Stimulated activated CD8-positive, alpha-beta memory T cell treated with anti-CD3 and anti-CD28 coated beads, Interleukin-7, amount 100 ng/mL, for 48 hours (primary cell): ENCODE results near the gene KLHL18.
A peak's percentile ranks its signal among the peaks of the same experiment; 100 is the strongest.
"Not testable (repeated sequence)": the region's sequence is repeated elsewhere in the genome, so short reads cannot be mapped to it uniquely, and the experiment has no call there.

Experiments
- DNase-seq, 2 donors: peaks; one replicate each; pipeline ENCODE4 v3.0.0-alpha.2; 2020; ENCODE audit warnings: low read depth in 1 of 2; ENCODE audit errors: extremely low read depth in 1 of 2

The KLHL18 gene

GRCh38 chr3:47273564-47273963 lies 9.2 kb upstream of the KLHL18 start:
- DNase-seq, result no peak

GRCh38 chr3:47274652-47275051 lies 8.1 kb upstream of the KLHL18 start:
- DNase-seq, result no peak

- no peak for DNase-seq
Observed at GRCh38 chr3:47276558-47276957, 6.2 kb upstream of the KLHL18 start.

DNA sequence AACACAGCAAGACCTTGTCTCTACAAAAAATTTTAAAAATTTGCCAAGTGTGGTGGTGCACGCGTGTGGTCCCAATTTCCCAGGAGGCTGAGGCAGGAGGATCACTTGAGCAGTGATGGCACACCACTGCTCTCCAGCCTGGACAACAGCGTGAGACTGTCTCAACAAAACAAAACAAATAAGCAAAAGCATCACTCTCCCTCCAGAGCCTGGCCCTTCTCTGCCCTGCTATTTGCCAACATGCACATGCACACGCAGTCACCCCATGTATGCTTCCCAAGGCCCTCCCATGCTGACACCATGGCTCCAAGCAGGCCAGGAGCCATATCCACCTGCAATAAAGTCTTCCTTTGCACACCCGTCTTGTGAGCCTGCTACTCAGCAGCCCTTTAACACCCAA lies 2.2 kb upstream of the KLHL18 start:
- no peak for DNase-seq

GRCh38 chr3:47283193-47283537 lies 421 bp downstream of the KLHL18 start:
- DNase-seq, result no peak

DNA sequence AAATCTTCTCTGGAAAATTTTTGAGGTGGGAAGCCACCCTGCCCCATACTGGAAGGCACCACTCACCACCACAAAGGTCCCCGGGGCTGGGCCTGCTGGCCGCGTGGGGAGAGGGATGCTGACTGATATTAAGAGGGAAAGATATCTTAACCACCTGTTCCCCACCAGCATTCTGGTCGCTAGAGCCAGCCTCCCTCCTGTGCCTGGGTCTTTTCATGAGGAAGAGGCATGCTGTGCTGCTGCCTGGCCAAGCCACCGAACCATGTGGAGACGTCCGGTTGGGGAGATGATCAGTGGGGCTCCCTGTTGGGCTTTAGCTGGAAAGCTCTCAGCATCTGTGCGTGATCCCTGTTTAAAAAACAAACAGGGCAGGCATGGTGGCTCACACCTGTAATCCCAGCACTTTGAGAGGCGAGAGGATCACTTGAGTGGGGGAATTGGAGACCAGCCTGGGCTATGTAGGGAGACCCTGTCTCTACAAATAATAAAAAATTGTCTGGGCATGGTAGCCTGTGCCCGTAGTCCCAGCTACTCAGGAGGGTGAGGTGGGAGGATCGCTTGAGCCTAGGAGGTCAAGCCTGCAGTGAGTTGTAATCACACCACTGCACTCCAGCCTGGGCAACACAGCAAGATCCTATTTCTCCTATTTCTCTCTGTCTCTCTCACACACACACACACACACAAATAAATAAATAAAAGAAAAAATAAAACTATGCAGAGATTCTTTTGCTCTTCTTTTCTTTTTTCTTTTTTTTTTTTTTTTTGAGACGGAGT lies 1.0 kb downstream of the KLHL18 start:
- peak; percentile 11 to 35 for DNase-seq

GRCh38 chr3:47288966-47289910 lies 6.5 kb downstream of the KLHL18 start:
- DNase-seq, result no peak

- no peak for DNase-seq
Observed at GRCh38 chr3:47291158-47291753, 8.5 kb downstream of the KLHL18 start.

- not testable (repeated sequence) for DNase-seq
Observed at GRCh38 chr3:47291754-47292420, 9.1 kb downstream of the KLHL18 start.

DNA sequence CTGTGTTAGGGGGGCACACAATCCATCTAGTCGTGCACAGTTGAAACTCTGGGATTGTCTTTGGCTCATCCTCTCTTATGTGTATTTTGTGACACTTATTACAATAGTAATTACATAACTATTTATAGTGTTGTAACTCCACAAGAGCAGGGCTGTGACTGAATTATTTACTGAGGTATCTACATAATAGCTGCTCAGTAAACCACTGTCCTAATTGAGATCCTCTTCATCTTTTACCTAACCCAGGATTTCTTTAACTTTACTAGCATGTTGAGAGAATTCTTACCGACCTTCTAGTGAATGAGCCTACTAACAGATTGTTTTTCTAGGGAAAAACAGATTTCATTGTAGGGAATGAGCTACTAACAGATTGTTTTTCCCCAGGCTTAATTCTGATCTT lies 11.1 kb downstream of the KLHL18 start:
- no peak for DNase-seq

DNA sequence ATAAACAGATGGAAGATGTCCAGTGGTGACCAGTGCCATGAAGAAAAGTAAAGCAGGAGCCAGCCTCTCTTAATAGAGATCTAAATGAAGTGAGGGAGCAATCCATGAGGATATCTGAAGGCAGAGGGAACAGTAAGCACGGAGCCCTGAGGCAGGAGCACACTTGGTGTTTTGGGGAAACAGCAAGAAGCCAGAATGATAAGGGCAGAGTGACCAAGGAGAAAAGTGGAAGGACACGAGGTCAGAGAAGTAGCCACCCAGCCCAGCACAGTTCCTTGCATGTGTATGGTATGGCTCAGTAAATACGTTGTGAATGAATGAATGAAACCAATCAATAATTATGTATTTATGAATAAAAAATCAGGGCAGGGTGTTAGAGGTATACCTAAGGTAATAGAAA lies 11.6 kb downstream of the KLHL18 start:
- DNase-seq, result no peak

GRCh38 chr3:47295322-47295721 lies 12.6 kb downstream of the KLHL18 start:
- no peak for DNase-seq

GRCh38 chr3:47295976-47296375 lies 13.2 kb downstream of the KLHL18 start:
- no peak for DNase-seq

DNA sequence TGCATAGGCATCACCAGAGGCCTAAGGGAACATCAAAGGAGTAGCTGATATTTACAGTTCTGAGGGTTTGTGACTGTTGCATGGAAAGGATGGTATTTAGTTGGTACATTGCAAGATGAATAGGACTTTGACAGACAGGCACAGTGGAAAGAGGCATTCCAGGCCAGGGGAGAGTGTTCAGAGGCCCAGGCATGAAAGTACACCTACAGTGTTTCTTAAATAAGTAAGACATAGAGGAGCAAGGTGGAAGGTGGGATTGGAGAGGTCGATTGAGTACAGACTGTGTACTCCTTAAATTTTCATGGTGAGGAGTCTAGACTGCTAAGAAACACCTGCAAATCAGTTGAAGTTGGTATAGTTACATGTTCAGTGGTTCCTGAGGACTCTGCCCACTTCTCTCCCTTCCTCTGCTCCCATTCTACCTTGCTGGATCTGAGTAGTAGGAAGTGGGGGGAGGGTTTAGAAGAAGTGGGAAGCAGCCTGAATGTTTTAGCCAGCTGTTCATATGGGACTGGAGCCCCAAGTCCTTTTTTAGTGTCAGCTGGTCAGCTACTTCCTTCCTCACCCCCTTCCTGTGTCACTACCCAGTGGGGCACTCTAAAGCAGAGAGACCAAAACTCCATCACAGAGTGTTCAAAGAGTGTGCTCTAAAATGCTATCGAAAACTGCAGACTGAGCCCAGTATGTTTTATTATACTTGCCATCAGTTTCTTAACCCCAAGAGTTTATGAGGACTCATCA lies 14.0 kb downstream of the KLHL18 start:
- DNase-seq, result no peak

GRCh38 chr3:47298439-47298838 lies 15.7 kb downstream of the KLHL18 start:
- DNase-seq, result no peak

DNA sequence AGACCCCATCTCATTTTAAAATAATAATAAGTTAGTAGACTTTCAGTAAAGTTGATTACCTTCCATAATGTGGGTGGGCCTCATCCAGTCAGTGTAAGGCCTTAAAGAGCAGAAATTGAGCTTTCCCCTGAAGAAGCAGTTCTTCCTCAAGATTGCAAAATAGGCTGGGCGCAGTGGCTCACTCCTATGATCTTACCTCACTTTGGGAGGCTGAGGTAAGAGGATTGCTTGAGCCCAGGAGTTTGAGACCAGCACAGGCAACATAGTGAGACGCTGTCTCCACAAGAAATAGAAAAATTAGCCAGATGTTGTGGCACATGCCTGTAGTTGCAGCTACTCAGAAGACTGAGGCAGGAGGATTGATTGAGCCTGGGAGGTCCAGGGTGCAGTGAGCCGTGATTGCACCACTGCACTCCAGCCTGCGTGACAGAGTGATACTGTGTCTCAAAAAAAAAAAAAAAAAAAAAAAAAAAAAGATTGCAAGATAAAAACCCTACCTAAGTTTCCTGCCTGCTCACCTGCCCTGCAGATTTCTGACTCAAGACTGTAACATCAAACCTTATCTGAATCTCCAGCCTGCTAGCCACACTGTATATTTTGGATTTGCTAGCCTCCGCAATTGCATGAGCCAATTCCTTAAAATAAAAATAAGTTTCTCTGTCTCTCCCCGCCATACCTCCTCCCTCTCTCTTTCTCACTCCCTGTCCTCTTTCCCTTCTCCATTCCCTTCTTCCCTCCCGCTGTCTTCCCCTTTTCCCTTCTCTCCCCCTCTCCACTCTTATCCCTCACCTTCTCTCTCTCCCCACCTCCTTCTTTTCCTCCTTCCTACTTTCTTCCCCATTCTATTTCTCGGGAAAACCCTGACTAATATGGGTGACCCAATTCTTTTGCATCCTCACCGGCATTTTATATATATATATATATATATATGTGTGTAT lies 16.9 kb downstream of the KLHL18 start:
- DNase-seq, result no peak

- DNase-seq, result no peak
Observed at GRCh38 chr3:47301456-47301855, 18.7 kb downstream of the KLHL18 start.

DNA sequence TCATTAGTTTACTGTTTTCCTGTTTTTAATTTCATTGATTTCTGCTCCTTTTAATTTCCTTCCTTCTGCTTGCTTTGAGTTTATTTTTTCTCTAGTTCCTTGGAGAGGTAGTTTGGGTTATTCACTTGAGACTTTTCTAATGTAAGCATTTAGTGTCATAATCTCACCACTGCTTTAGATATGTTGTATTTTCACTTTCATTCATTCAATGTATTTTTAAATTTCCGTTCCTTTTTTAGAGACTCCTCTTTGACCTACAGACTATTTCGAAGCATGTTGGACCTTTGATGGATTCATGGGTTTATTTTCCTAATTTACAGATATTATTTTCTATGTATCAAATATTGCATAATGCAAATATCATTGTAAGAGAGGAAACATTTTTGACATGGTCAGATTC lies 23.3 kb downstream of the KLHL18 start:
- DNase-seq, result no peak

DNA sequence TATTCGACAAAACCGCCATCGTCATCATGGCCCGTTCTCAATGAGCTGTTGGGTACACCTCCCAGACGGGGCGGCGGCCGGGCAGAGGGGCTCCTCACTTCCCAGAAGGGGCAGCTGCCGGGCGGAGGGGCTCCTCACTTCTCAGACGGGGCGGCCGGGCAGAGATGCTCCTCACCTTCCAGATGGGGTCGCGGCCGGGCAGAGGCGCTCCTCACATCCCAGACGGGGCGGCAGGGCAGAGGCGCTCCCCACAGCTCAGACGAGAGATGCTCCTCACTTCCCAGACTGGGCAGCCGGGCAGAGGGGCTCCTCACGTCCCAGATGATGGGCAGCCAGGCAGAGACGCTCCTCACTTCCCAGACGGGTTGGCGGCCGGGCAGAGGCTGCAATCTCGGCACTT lies 26.5 kb downstream of the KLHL18 start:
- not testable (repeated sequence) for DNase-seq
